ENCODE data around the gene NABP1. TPM values are rescaled to one million over a fixed set of nuclear protein-coding genes. Genes with fewer than 3 reads are reported as not detected.

NABP1 gene
- total RNA-seq, 1 donor: 74.7 TPM

DNA sequence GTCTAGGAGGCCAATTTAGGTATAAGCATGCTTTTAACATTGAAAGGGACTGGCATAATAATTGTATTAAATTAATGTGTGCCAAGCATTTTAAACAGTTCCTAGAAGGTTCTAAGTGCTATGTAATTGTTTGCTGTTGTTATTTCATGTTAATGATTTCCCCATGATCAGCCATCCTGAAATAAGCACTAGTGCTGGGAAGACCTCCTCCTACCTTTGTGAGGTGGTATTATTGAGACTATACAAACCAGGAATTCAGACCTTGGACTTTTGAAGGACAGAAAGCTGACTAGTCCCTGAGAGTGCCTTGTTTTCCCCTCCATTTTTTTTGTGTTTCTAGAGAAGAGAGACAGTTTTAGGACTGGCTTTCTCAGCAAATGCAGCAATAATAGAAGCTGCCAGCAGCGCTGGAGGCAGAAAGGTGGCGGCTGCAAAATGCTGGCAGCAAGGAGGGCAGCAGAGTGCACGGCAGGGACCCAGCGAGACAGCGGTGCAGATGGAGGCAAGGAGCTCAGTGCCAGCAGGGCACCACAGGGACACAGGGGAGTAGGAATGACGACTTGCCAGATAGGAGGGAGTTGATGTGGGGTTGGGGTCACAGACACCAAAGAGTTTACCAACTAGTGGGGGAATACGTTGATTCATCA, 25.3 kb downstream of the NABP1 start:
- DNase-seq (ENCODE audit: low read depth): no peak
- TF ChIP-seq, protein P1, sequence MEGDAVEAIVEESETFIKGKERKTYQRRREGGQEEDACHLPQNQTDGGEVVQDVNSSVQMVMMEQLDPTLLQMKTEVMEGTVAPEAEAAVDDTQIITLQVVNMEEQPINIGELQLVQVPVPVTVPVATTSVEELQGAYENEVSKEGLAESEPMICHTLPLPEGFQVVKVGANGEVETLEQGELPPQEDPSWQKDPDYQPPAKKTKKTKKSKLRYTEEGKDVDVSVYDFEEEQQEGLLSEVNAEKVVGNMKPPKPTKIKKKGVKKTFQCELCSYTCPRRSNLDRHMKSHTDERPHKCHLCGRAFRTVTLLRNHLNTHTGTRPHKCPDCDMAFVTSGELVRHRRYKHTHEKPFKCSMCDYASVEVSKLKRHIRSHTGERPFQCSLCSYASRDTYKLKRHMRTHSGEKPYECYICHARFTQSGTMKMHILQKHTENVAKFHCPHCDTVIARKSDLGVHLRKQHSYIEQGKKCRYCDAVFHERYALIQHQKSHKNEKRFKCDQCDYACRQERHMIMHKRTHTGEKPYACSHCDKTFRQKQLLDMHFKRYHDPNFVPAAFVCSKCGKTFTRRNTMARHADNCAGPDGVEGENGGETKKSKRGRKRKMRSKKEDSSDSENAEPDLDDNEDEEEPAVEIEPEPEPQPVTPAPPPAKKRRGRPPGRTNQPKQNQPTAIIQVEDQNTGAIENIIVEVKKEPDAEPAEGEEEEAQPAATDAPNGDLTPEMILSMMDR (IDR thresholded peaks at IDR 0.05; ENCODE audit: insufficient read depth, low read length): no peak

DNA sequence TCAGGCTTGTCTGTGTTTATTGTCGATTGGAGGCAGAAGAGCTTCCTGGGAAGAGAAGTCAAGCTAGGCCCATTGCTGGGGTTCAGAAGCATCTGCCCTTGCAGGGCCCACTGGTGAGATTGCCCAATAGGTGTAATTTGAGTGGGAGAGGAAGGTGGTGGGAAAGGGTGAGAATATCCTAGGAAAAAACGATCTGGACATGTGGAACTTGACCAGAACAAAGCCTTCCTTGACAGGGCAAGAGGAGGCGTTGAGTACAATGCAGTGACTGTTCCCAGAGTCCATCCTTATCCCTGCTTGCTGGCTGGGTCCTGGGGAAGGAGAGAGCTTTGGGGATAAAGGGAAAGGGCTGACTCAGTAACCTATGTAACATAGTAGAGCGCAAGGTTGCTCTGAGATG, 27.1 kb downstream of the NABP1 start:
- H3K4me3 ChIP-seq (ENCODE audit: low read depth, low read length): no peak overlapping the region
- TF ChIP-seq, protein P1 (IDR thresholded peaks at IDR 0.05; ENCODE audit: insufficient read depth, low read length): no peak
- DNase-seq (ENCODE audit: low read depth): no peak

More for the DNA sequence above, 25.3 kb downstream of the NABP1 start:
- no peak overlapping the region for H3K4me3 ChIP-seq (ENCODE audit: low read depth, low read length)

DNA sequence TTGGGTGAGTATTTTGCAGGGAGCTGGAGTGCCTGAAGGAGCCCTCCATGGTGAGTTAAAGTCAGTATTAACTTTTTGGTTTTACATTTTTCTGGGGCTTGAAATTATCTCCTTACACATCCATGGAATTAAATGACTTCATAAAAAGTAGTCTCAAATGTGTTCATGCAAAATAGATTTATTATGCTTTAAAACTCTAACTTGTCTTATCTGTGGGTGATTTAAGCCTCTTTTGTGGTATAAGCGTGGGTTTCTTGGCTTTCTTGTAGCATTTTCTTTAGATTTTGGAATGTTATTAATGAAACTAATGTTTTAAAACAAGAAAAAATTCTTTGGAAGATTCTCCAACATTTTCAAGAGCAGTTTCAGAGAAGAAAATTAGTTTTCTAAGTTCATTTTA, 27.8 kb downstream of the NABP1 start:
- no peak overlapping the region for H3K4me3 ChIP-seq (ENCODE audit: low read depth, low read length)
- DNase-seq (ENCODE audit: low read depth): no peak

DNA sequence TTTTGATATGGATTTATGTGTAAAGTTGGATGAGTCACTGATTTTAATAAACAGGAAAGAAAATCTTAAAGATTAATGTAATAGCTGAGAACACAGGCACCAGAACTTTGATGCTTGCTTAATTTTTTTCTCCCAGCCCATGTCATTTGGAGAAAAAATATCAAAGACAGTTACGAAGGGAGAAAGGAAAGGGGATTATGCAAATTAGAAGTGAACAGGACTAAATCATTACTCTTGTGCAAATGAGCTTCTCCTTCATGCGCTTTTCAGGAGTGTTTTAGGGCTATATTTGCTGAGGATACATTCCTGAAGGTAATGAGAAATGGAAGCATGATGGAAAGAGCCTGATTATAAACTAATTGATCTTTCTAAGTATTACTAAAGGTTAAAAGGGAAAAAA, 28.9 kb downstream of the NABP1 start:
- no peak overlapping the region for H3K4me3 ChIP-seq (ENCODE audit: low read depth, low read length)
- TF ChIP-seq, protein P1 (IDR thresholded peaks at IDR 0.05; ENCODE audit: insufficient read depth, low read length): no peak
- DNase-seq (ENCODE audit: low read depth): no peak

More for the DNA sequence above, 27.8 kb downstream of the NABP1 start:
- TF ChIP-seq, protein P1 (IDR thresholded peaks at IDR 0.05; ENCODE audit: insufficient read depth, low read length): no peak

DNA sequence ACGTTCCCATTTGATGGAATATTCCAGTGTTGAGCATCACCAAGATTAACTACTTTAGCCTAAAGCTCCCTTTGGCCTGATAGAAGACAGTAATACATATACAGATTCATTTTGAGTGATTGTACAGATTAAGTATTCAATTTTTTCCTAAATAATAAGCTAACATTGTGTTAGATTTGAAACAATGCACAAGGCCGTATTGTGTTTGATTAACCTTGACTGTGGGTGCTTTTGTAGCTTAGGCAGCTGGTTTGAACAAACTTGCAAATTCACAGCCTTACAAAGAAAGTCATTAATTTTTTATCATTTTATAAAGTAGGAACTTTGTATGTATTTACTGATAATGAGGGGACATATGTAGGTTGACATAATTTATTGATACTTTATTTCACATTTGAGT, 29.6 kb downstream of the NABP1 start:
- TF ChIP-seq, protein P1 (IDR thresholded peaks at IDR 0.05; ENCODE audit: insufficient read depth, low read length): no peak
- H3K4me3 ChIP-seq (ENCODE audit: low read depth, low read length): no peak overlapping the region
- DNase-seq (ENCODE audit: low read depth): no peak

DNA sequence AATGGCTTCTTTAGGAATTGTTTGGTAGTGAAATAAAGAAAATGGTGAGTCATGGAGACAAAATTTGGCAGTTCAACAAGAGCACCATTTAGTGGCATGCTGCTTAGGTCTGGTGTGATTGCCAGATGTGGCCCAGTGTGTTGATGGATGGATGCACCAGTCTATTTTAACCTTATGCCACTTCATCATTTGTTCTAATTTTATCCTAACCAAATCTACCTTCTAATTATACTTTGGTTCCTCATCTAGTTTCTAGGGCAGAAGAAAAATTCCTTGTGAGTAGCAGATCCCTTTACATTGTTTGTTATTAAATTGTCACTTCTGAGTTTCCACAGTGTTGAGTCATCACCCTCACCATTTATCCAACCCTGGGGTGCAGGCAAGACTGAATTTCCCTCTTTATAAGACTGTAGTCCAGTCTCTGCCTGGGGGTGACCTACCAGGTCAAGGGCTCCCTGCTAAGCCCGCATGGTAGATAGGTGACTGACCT, 32.5 kb downstream of the NABP1 start:
- no peak overlapping the region for H3K4me3 ChIP-seq (ENCODE audit: low read depth, low read length)
- peak; percentile 80 for DNase-seq (ENCODE audit: low read depth)
- TF ChIP-seq, protein P1 (IDR thresholded peaks at IDR 0.05; ENCODE audit: insufficient read depth, low read length): no peak

DNA sequence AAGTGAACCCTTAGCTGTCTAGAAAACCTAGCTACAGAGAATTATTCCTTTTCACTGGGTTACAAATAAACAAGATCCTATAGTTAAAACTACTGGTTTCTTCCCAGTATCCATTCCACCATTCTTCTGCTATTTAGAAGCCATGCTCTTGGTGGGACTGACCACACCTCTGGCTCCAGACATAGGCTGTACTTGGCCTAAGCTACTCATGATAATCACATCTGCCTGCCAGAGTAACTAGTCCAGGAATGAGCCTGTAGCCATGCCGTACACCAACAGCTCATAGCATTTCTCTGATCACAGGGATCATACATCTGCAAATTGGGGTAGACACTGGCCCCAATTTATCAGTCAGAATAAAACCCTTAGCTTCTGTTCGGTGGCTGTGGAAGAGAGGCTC, 33.7 kb downstream of the NABP1 start:
- DNase-seq (ENCODE audit: low read depth): peak; percentile 54
- TF ChIP-seq, protein P1 (IDR thresholded peaks at IDR 0.05; ENCODE audit: insufficient read depth, low read length): no peak
- no peak overlapping the region for H3K4me3 ChIP-seq (ENCODE audit: low read depth, low read length)
